ENCODE measurements around the gene RXFP3. TPM values are rescaled to one million over a fixed set of nuclear protein-coding genes. Genes with fewer than 3 reads are reported as not detected.

The RXFP3 gene
- total and polyA plus RNA-seq, 8 donors, result 0.09 to 0.16 (median 0.09) TPM; not detected in 5

GRCh38 chr5:33934176-33934575 lies 2.0 kb upstream of the RXFP3 start:
- FAIRE-seq (no peak), DNase-seq (no peak), ATAC-seq (no peak)
- no peaks in the 10 kb centered on the region for H3K36me3 ChIP-seq
- peaks cover 0 to 23% (median 7%) of the 10 kb centered on the region in 4 donors for H3K27me3 ChIP-seq
- intact Hi-C loops (cut with DNase I), result loop anchor here in 2 of 3 donors (10.0 kb wide), 2 partner anchors 459 to 499 kb away; no protein-coding TSS in a partner anchor
- no peak for TF ChIP-seq CTCF (IDR thresholded peaks at IDR 0.05)
- H3K27ac ChIP-seq, result no peak overlapping the region
- no peaks in the 10 kb centered on the region for H3K4me1 ChIP-seq
- 39 to 57% methylated on average over 1 of the region's 1 CpG for WGBS, 2 donors
- no peaks in the 10 kb centered on the region for H3K9me3 ChIP-seq
- H3K4me3 ChIP-seq, result no peak overlapping the region

GRCh38 chr5:33936004-33936380 lies 194 bp upstream of the RXFP3 start:
- Histone ChIP-seq H3K36me3 (no peaks in the 10 kb centered on the region), H3K9me3 (no peaks in the 10 kb centered on the region), H3K4me3 (peak overlapping the region in 2 of 4 donors; percentile 16 to 41), H3K27ac (no peak overlapping the region), H3K27me3 (peaks cover 0 to 23% (median 7%) of the 10 kb centered on the region in 4 donors), H3K4me1 (no peaks in the 10 kb centered on the region)
- DNase-seq, result peak; percentile 33 to 88 (median 60)
- no peak for FAIRE-seq
- WGBS, 2 donors, result 1% methylated on average over 30 of the region's 30 CpGs
- peak in 2 of 4 donors; percentile 5 to 27 for TF ChIP-seq CTCF (IDR thresholded peaks at IDR 0.05)
- intact Hi-C loops (cut with DNase I), result loop anchor here in 2 of 3 donors (10.0 kb wide), 2 partner anchors 461 to 501 kb away; no protein-coding TSS in a partner anchor
- ATAC-seq, result peak; percentile 93 to 96 (median 96)

GRCh38 chr5:33937017-33937706 lies 976 bp downstream of the RXFP3 start:
- Histone ChIP-seq H3K36me3 (no peaks in the 10 kb centered on the region), H3K27me3 (peaks cover 0 to 23% (median 7%) of the 10 kb centered on the region in 4 donors), H3K9me3 (no peaks in the 10 kb centered on the region), H3K27ac (no peak overlapping the region), H3K4me1 (no peaks in the 10 kb centered on the region), H3K4me3 (peak overlapping the region in 2 of 4 donors; percentile 16 to 41)
- FAIRE-seq (no peak), DNase-seq (peak in 2 of 6 donors; percentile 54 to 55), ATAC-seq (no peak)
- 28 to 38% methylated on average over 54 of the region's 54 CpGs for WGBS, 2 donors
- intact Hi-C loops (cut with DNase I), result loop anchor here in 2 of 3 donors (10.0 kb wide), 2 partner anchors 462 to 502 kb away; no protein-coding TSS in a partner anchor
- no peak for TF ChIP-seq CTCF (IDR thresholded peaks at IDR 0.05)

- Histone ChIP-seq H3K27ac (no peak overlapping the region), H3K9me3 (no peaks in the 10 kb centered on the region), H3K36me3 (no peaks in the 10 kb centered on the region), H3K27me3 (peaks cover 0 to 23% (median 7%) of the 10 kb centered on the region in 4 donors), H3K4me3 (no peak overlapping the region), H3K4me1 (no peaks in the 10 kb centered on the region)
- ATAC-seq, result no peak
- 23 to 28% methylated on average over 54 of the region's 54 CpGs for WGBS, 2 donors
- peak in 2 of 6 donors; percentile 51 to 56 for DNase-seq
- intact Hi-C loops (cut with DNase I), result loop anchor here in 2 of 3 donors (10.0 kb wide), 2 partner anchors 463 to 503 kb away; no protein-coding TSS in a partner anchor
- TF ChIP-seq CTCF (IDR thresholded peaks at IDR 0.05), result no peak
- FAIRE-seq, result no peak
Measured at GRCh38 chr5:33937707-33938506, 1.7 kb downstream of the RXFP3 start.

All from pancreas (tissue), 10 donors.